K562 (cell line): ENCODE results near the gene MLST8. TPM values are rescaled to one million over a fixed set of nuclear protein-coding genes. Genes with fewer than 3 reads are reported as not detected.

Source experiments
- ARID3B ChIP-seq: fragments of 250-450 bp; sonication (Bioruptor Pico); IDR thresholded peaks from 2 replicates; pipeline ENCODE4 v1.4.0; 2020; ENCODE audit warnings: borderline replicate concordance
- ARID4B ChIP-seq: sonication (generic); formaldehyde crosslinking; IDR thresholded peaks from 2 replicates; pipeline ENCODE4 v1.8.0; 2022; ENCODE audit warnings: mild to moderate bottlenecking, missing genetic modification reagents
- EP400 ChIP-seq: fragments of 450-650 bp; IDR thresholded peaks from 2 replicates; pipeline ENCODE4 v1.6.1; 2017; ENCODE audit warnings: antibody characterized with exemption, mild to moderate bottlenecking, moderate library complexity
- FOXK2 ChIP-seq, 2 experiments: fragments of 450-650 bp; IDR thresholded peaks in 1 of 2; conservative IDR thresholded peaks in 1 of 2; 2 replicates each; pipeline ENCODE4 v1.6.1; 2016; ENCODE audit warnings: low read depth in 2 of 2, mild to moderate bottlenecking in 1 of 2
- HNRNPLL ChIP-seq: fragments of 200-400 bp; formaldehyde crosslinking; IDR thresholded peaks from 2 replicates; pipeline ENCODE4 v1.6.1; 2017; ENCODE audit warnings: low read length, low read depth, mild to moderate bottlenecking; ENCODE audit not compliant: poor library complexity, severe bottlenecking
- MAZ ChIP-seq, 2 experiments: fragments of 450-650 bp in 1 of 2; sonication (generic) in 1 of 2; formaldehyde crosslinking; IDR thresholded peaks in 1 of 2; conservative IDR thresholded peaks in 1 of 2; 2 replicates each; pipeline versions ENCODE4 v1.4.0 to v1.5.0; 2020; ENCODE audit warnings: mild to moderate bottlenecking in 1 of 2, missing genetic modification reagents in 1 of 2
- MTA2 ChIP-seq: fragments of 450-650 bp; IDR thresholded peaks from 2 replicates; pipeline ENCODE4 v1.6.1; 2016; ENCODE audit warnings: low read depth
- NFIC ChIP-seq: fragments of 450-650 bp; IDR thresholded peaks from 2 replicates; pipeline ENCODE4 v1.6.1; 2017; ENCODE audit warnings: mild to moderate bottlenecking, inconsistent platforms
- NRF1 ChIP-seq, 2 experiments: fragments of 450-650 bp; IDR thresholded peaks in 1 of 2; conservative IDR thresholded peaks in 1 of 2; 2 replicates each; pipeline ENCODE4 v1.6.1; 2014; ENCODE audit warnings: mild to moderate bottlenecking in 2 of 2
- PML ChIP-seq: IDR thresholded peaks from 2 replicates; pipeline ENCODE4 v1.6.1; 2012; ENCODE audit warnings: low read length, inconsistent platforms
- RFX1 ChIP-seq: fragments of 450-650 bp; IDR thresholded peaks from 2 replicates; pipeline ENCODE4 v1.6.1; 2016; ENCODE audit warnings: mild to moderate bottlenecking, moderate library complexity
- SETDB1 ChIP-seq: IDR thresholded peaks from one replicate; pipeline ENCODE4 v1.6.1; 2012; ENCODE audit warnings: low read length, control low read depth, inconsistent platforms
- SMAD3 ChIP-seq: fragments of 450-650 bp; formaldehyde crosslinking; conservative IDR thresholded peaks from 2 replicates; pipeline ENCODE4 v1.4.0; 2020; ENCODE audit warnings: mild to moderate bottlenecking
- SRSF1 ChIP-seq: fragments of 200-400 bp; formaldehyde crosslinking; IDR thresholded peaks from 2 replicates; pipeline ENCODE4 v1.6.1; 2017; ENCODE audit warnings: mild to moderate bottlenecking, low read depth, low read length, moderate library complexity
- TAF7 ChIP-seq: fragments of 450-650 bp; IDR thresholded peaks from 2 replicates; pipeline ENCODE4 v1.6.1; 2016; ENCODE audit warnings: missing genetic modification characterization, missing compliant biosample characterization
- TARDBP ChIP-seq: fragments of 450-650 bp; IDR thresholded peaks from 2 replicates; pipeline ENCODE4 v1.6.1; 2016
- U2AF1 ChIP-seq: fragments of 200-400 bp; formaldehyde crosslinking; optimal IDR thresholded peaks from 2 replicates; pipeline ENCODE3; 2017; ENCODE audit warnings: mild to moderate bottlenecking, low read depth, low read length, moderate library complexity
- XRCC4 ChIP-seq: IDR thresholded peaks from one replicate; pipeline ENCODE4 v1.6.1; 2011; ENCODE audit not compliant: insufficient read depth, insufficient read length; ENCODE audit errors: extremely low read depth
- ZNF197 ChIP-seq: fragments of 200-800 bp; sonication (Bioruptor generic); IDR thresholded peaks from 2 replicates; pipeline ENCODE4 v1.6.1; 2016; ENCODE audit warnings: low read depth, missing genetic modification characterization, missing compliant biosample characterization
- ZNF384 ChIP-seq: IDR thresholded peaks from 2 replicates; pipeline ENCODE4 v1.6.1; 2012; ENCODE audit warnings: low read depth, low read length, improper control_type of control experiment
- ZNF57 ChIP-seq: fragments of 450-650 bp; formaldehyde crosslinking; IDR thresholded peaks from 2 replicates; pipeline ENCODE4 v1.4.0; 2020; ENCODE audit warnings: mild to moderate bottlenecking, moderate library complexity
- ZNF668 ChIP-seq: fragments of 250-450 bp; sonication (Bioruptor Pico); IDR thresholded peaks from 2 replicates; pipeline ENCODE4 v1.8.0; 2022; ENCODE audit warnings: mild to moderate bottlenecking, inconsistent platforms
- polyA plus RNA-seq, 8 experiments: library from polyadenylated mRNA; depleted of rRNA in 4 of 8; stranded (reverse) in 5 of 8; unstranded in 3 of 8; fragments of >200 nt; fragmentation: Nextera tagmentation in 2 of 8; fragmentation: Illumina TruSeq in 1 of 8; extraction: Ambion mirVana in 2 of 8; extraction: Trizol in 1 of 8; gene quantifications; 2 replicates each; pipeline versions ENCODE4 v1.2.1 to v1.2.3, GENCODE V29; 2011 to 2014; ENCODE audit warnings: inconsistent platforms in 1 of 8, missing spikeins in 1 of 8
- total RNA-seq, 7 experiments: library from RNA; depleted of rRNA in 6 of 7; stranded (reverse); fragments of >200 nt in 6 of 7; fragmentation: Illumina TruSeq in 2 of 7; extraction: Trizol in 2 of 7; gene quantifications; 2 replicates each; pipeline versions ENCODE4 v1.2.1 to v1.2.3, GENCODE V29; 2011 to 2021; ENCODE audit warnings: low replicate concordance in 1 of 7

Gene MLST8
- total and polyA plus RNA-seq, 9 of the 15 experiments (the other 6 are each of a cell fraction or from before 2014, with no cell fraction given): 1.5 to 116 (median 43.3) TPM

GRCh38 chr16:2205104-2205966 lies at the start of gene MLST8 (continued):
- TF ChIP-seq HNRNPLL (peak; percentile 89), ZNF57 (CRISPR knock-in tag) (0 out of 2 replicates have a peak, but pooled peaks have one; percentile 41), TAF7 (tag) (peak; percentile 59), ARID3B (CRISPR knock-in tag) (no peak), U2AF1 (peak; percentile 53), EP400 (peak; percentile 92), ZNF668 (0 out of 2 replicates have a peak, but pooled peaks have one; percentile 48), MTA2 (no peak), MAZ (CRISPR knock-in tag; conservative IDR thresholded peaks at IDR 0.05 in 1 of 2, IDR thresholded peaks at IDR 0.05 in 1 of 2) (peak; percentile 85 to 99), NFIC (peak; percentile 41; the same call in 1 of the 2 replicates), ARID4B (CRISPR knock-in tag) (peak; percentile 72; the same call in 1 of the 2 replicates), RFX1 (no peak), FOXK2 (conservative IDR thresholded peaks at IDR 0.05 in 1 of 2, IDR thresholded peaks at IDR 0.05 in 1 of 2; ENCODE audit: low read depth in 2 of 2) (peak in 1 of 2 experiments; percentile 99; a peak in 2 of 4 replicates), ZNF197 (CRISPR knock-in tag) (no peak), SETDB1 (no peak), TARDBP (0 out of 2 replicates have a peak, but pooled peaks have one; percentile 85), SMAD3 (CRISPR knock-in tag) (no peak), XRCC4 (no peak), PML (peak; percentile 86), ZNF384 (peak; percentile 8; the same call in 1 of the 2 replicates), NRF1 (conservative IDR thresholded peaks at IDR 0.05 in 1 of 2, IDR thresholded peaks at IDR 0.05 in 1 of 2) (peak; percentile 99), SRSF1 (no peak)
